Testis (tissue), 2 donors: ENCODE results near the gene LRP1.

ENCODE experiments used
- CTCF ChIP-seq, 3 experiments: fragments of 450-650 bp in 2 of 3; fragments of 200-600 bp in 1 of 3; sonication (generic) in 1 of 3; IDR thresholded peaks; one replicate each; pipeline ENCODE4 v1.5.1; 2016 to 2019; ENCODE audit warnings: antibody characterized with exemption in 3 of 3, mild to moderate bottlenecking in 2 of 3, moderate library complexity in 1 of 3
- POLR2A ChIP-seq: fragments of 450-650 bp; IDR thresholded peaks from one replicate; pipeline ENCODE4 v1.6.1; 2017; ENCODE audit warnings: antibody characterized with exemption, mild to moderate bottlenecking, moderate library complexity

GRCh38 chr12:57088354-57089270, 39.7 kb upstream of the LRP1 start, which contains the start of gene NAB2:
- TF ChIP-seq CTCF (IDR thresholded peaks at IDR 0.05) (peak in 1 of 3 experiments; percentile 11), POLR2A (peak; percentile 16)
